Testis (tissue), 2 donors: ENCODE results near the gene ARHGEF4.

ENCODE experiments used
- CTCF ChIP-seq, 3 experiments: fragments of 450-650 bp in 2 of 3; fragments of 200-600 bp in 1 of 3; sonication (generic) in 1 of 3; IDR thresholded peaks; one replicate each; pipeline ENCODE4 v1.5.1; 2016 to 2019; ENCODE audit warnings: antibody characterized with exemption in 3 of 3, mild to moderate bottlenecking in 2 of 3, moderate library complexity in 1 of 3
- POLR2A ChIP-seq: fragments of 450-650 bp; IDR thresholded peaks from one replicate; pipeline ENCODE4 v1.6.1; 2017; ENCODE audit warnings: antibody characterized with exemption, mild to moderate bottlenecking, moderate library complexity

- TF ChIP-seq CTCF (IDR thresholded peaks at IDR 0.05) (no peak), POLR2A (no peak)
Observed at GRCh38 chr2:131036696-131037397, 200.1 kb downstream of the ARHGEF4 start.
